Stimulated activated CD4-positive, alpha-beta T cell treated with anti-CD3 and anti-CD28 coated beads, Interleukin-15, amount 100 ng/mL, for 1 hour (primary cell): Measurements from ENCODE around the gene KNDC1.

Source experiments
- DNase-seq, 2 donors: peaks; one replicate each; pipeline ENCODE4 v3.0.0-alpha.2; 2020; ENCODE audit warnings: low read depth in 1 of 2, low spot score in 1 of 2

Gene KNDC1

DNA sequence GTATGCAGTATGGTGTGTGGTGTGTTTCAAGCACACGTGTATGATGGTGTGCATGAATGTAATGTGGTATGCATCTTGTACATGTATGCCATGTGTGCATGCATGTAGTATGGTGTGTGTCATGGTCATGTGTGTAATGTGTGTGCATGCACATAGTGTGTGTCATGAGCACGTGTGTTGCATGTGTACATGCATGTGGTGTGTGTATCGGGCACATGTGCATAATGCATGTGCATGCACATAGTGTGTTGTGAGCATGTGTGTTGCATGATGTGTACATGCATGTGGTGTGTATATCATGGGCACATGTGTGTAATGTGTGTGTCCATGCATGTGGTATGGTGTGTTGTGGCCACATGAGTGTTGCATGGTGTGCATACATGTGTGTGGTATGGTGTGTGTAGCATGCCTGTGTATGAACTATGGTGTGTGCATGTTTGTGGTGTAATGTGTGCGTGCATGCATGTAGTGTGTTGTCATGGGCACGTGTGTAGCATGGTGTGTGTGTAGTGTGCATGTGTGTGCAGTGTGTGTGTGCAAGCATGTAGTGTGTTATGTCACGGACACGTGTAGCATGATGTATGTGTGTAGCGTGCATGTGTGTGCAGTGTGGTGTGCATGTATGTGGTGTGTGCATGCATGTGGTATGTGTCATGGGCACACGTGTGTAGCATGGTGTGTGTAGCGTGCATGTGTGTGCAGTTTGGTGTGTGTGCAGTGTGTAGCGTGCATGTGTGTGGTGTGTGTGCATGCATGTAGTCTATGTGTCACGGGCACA, 17.6 kb downstream of the KNDC1 start:
- DNase-seq = no peak

DNA sequence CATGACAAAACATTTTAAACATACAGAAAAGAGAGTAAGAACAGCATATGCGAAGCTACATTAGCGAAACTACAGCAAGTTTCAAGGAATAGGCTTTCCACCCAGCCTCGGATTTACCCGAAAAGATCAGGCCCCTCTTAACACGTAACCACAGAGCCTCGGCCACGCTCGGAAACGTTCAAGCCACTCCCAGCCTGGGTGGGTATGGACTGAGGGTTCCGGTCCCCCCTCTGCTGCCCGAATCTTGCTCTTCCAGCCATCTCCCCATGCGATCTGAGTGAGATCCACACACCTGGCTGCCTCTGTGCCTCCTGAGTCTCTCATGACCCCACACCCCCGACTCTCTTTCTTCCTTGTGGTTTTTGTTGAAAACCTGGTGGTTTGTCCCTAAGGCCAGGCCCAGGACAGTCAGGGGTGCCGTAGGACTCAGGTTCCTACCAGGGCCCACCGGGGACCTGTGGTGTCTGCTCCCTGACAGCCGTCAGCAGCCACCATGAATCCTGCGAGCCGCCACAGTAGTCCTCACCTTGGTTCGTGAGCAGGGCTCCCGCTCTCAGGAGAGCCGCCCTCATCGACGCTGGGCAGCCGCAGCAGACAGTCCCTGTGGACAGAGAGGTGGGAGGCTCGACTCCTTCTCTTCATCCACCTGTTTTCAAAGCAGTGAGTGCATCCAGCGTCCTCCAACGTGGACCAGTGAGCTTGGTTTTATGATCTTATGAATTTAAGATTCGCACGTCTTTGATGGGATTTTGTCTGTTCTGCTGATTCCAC, 18.5 kb downstream of the KNDC1 start:
- no peak for DNase-seq

DNA sequence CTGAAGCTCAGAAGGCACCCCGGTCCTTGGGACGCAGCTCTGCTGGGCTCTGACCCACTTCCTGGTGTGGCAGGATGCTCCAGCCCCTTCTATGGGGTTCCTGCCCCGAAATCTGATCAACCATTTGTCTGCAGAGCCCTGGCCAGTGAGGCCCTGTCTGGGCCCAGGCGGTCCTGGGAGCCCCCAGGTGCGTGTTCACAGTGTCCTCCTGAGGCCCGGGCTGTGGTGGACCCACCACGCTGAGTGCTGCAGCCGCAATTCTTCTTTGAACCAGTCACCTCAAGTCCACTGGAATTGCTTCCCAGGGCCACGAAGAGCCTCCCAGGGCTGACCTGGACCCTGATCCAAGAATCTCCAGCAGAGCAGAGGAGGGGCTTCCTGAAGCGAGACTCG, 19.1 kb downstream of the KNDC1 start:
- no peak for DNase-seq

DNA sequence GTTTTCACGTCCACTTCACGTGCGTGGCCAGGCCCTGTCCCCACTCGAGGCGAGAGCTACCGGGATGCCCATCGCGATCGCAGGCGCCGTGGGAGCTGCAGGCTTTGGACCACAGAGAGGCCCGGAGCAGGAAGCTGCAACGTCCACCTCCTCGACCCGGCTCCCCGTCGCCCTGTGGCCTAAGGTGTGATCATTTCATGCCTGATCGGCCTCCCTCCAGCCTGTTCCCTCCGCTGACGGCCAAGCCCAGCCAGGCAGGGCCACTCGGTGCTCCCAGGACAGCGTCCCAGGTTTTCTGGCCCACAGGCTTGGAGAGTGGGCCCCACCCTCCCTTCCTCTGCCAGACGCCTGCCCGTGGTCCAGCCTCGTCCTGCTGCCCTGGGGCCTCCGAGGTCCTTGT, 19.6 kb downstream of the KNDC1 start:
- DNase-seq = no peak

DNA sequence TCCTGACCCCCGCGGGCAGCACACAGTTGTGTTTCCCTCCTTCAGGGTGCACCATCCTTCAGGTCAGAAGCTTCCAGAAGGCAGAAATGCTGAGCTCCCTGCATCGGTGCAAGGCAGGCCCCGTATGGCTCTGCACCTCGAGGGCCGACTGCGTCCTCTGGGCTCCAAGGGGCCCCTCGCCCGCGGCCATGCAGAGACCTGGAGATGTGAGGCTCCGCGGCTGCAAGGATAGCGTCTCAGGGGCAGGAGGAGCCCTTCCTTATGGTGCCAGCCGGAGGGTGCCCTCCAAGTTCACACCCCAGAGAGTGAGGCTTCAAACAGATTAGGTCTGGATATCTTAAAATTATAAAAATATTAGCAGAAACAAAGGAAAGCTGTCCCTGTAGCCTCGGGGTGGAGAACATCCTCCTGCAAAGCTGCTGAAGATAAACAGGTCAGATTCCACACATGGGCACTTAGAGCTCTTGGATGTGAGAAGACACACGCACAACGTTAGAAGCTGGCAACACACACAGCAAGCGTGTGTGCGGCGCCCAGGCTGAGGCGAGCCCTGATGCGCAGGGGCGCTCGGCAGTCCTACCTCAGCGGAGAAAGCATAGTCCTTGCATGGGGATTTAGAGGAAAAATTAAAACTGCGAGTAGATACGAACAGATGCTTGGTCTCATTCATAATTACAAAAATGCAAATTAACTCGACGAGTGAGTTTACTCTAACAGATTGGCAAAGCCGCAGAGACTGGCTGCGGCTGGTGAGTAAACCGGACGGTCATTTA, 20.4 kb downstream of the KNDC1 start:
- DNase-seq = no peak

- DNase-seq = no peak
Measured at GRCh38 chr10:133180965-133181639, 21.1 kb downstream of the KNDC1 start.

GRCh38 chr10:133182190-133182589, 22.2 kb downstream of the KNDC1 start:
- DNase-seq = no peak

DNA sequence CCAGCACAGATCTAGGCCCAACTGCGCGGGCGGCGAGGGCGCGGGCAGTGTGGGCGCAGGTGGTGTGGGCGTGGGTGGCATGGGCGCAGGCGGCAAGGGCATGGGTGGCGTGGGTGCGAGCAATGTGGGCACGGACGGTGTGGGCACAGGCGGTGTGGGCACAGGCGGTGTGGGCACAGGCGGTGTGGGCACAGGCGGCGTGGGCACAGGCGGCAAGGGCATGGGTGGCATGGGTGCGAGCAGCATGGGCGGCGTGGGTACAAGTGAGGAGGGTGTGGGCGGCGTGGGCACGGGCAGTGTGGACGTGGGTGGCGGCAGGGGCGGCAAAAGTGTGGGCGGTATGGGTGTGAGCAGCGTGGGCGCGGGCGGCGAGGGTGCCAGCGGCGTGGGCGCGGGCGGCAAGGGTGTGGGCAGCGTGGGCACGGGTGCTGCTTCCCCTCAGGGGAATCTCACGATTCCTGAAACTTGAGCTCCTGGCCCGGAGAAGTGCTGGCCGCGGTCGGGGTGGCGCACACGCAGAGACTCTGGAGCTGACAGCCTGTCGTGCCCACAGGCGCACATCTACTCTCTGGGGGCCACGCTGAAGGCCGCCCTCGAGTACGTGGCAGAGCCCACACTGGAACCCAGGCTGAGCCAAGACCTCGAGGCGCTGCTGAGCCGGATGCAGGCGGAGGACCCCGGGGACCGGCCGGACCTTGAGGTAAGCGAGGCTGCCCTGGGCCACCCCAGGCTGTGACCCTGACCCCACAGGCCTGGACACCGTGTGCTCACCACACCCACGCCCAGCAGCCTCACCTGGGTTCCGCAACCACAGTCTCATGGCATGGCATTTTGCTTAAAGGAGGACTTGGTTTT, 23.0 kb downstream of the KNDC1 start:
- no peak for DNase-seq

GRCh38 chr10:133183646-133184378, 23.8 kb downstream of the KNDC1 start:
- DNase-seq = no peak

GRCh38 chr10:133184591-133185244, 24.7 kb downstream of the KNDC1 start:
- no peak for DNase-seq

- no peak for DNase-seq
Measured at GRCh38 chr10:133185421-133185820, 25.4 kb downstream of the KNDC1 start.

- DNase-seq = no peak
Measured at GRCh38 chr10:133185916-133186315, 25.9 kb downstream of the KNDC1 start.

- no peak for DNase-seq
Measured at GRCh38 chr10:133186416-133187090, 26.5 kb downstream of the KNDC1 start.

DNA sequence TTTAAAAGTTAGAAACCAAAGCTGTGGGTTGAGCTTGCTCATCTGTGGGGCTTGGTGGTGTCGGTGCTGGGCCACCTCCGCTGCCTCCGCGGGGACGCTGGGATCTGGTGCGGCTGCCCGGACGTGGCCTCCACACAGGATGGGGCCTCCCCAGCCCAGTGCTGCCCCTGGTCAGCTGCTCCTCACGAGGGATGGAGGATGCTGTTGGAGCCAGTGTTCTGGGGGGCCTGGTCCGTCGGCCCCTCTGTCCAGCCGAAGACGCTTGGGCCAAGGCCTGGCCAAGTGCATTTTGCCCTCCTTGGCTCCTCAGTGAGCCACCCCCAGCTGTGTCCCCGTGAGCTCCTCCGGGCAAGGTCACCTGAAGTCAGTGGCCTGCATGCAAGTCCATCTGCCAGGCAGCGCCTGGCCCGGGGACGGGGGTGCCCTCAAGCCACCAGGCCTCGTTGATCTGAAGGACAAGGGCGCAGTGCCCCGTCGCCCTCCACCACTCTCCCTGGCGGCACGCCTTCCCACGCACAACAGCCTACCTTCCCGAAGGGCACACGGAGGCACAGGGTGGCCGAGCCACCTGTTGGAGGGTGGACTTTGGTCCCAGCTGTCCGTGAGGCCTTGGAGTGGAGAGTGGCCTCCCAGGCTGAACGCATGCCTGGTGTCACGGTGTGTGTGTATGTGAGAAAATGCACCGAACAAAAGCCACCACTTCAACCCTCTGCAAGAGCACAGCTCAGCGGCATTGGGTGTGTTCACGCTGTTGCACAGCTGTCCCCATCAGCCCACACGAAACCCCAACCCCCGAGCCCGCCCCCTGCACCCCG, 27.3 kb downstream of the KNDC1 start:
- DNase-seq = no peak

GRCh38 chr10:133187906-133188681, 28.1 kb downstream of the KNDC1 start:
- no peak for DNase-seq

DNA sequence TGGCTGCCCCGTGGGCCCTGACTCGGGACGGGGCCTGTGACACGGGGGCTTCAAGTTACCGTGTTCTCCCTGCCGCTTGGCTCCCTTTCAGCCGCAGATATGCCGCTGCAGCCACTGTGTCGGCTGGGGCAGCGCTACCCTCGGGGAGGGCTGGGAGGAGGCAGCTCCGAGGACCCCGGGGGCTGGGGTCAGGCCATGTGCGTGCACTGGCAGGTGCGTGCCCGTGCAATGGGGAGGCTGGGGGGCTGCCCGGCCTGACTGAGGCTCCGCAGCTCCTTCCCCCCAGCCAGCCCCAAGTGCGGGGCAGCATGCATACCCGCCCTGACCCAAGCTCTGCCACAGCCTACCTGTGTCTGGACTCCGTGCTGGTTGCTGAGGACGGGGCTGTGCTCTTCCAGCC, 29.2 kb downstream of the KNDC1 start:
- no peak for DNase-seq

GRCh38 chr10:133189726-133190125, 29.7 kb downstream of the KNDC1 start:
- DNase-seq = no peak
